ENCODE measurements around the gene RTTN. TPM values are rescaled to one million over a fixed set of nuclear protein-coding genes. Genes with fewer than 3 reads are reported as not detected.
A peak's percentile ranks its signal among the peaks of the same experiment; 100 is the strongest.

RTTN gene
- total RNA-seq, 1 donor from 2014 or later: 9.5 TPM

GRCh38 chr18:70197844-70198243, 7.6 kb downstream of the RTTN start:
- H3K27me3 ChIP-seq: no peaks in the 10 kb centered on the region
- no peak overlapping the region for H3K4me3 ChIP-seq
- no peak for DNase-seq (ENCODE audit: low spot score in 2 of 2)
- no peaks in the 10 kb centered on the region for H3K9me3 ChIP-seq
- no peaks in the 10 kb centered on the region for H3K4me1 ChIP-seq
- TF ChIP-seq CTCF (IDR thresholded peaks at IDR 0.05): no peak
- peaks cover 15 to 53% of the 10 kb centered on the region in 2 donors for H3K36me3 ChIP-seq
- intact Hi-C loops (cut with DNase I): loop anchor here (2.0 kb wide), 1 partner anchor 255 kb away; no protein-coding TSS in a partner anchor
- no peak overlapping the region for H3K27ac ChIP-seq

- no peaks in the 10 kb centered on the region for H3K27me3 ChIP-seq
- DNase-seq (ENCODE audit: low spot score in 2 of 2): no peak
- H3K27ac ChIP-seq: no peak overlapping the region
- H3K4me3 ChIP-seq: no peak overlapping the region
- TF ChIP-seq CTCF (IDR thresholded peaks at IDR 0.05): no peak
- peaks cover 18 to 62% of the 10 kb centered on the region in 2 donors for H3K36me3 ChIP-seq
- no peaks in the 10 kb centered on the region for H3K4me1 ChIP-seq
- H3K9me3 ChIP-seq: no peaks in the 10 kb centered on the region
- intact Hi-C loops (cut with DNase I): loop anchor here (2.0 kb wide), 1 partner anchor 256 kb away; no protein-coding TSS in a partner anchor
Measured at GRCh38 chr18:70197026-70197425, 8.5 kb downstream of the RTTN start.

GRCh38 chr18:70195852-70196434, 9.5 kb downstream of the RTTN start:
- Histone ChIP-seq H3K9me3 (no peaks in the 10 kb centered on the region), H3K27me3 (no peaks in the 10 kb centered on the region), H3K27ac (no peak overlapping the region), H3K4me3 (no peak overlapping the region), H3K4me1 (no peaks in the 10 kb centered on the region), H3K36me3 (peaks cover 20 to 69% of the 10 kb centered on the region in 2 donors)
- no peak for DNase-seq (ENCODE audit: low spot score in 2 of 2)
- intact Hi-C loops (cut with DNase I): loop anchor here (1.0 to 2.0 kb wide), 2 partner anchors 238 to 257 kb away; no protein-coding TSS in a partner anchor
- peak; percentile 45 to 70 (median 62) for TF ChIP-seq CTCF (IDR thresholded peaks at IDR 0.05)

- no peak overlapping the region for H3K27ac ChIP-seq
- no peak overlapping the region for H3K4me3 ChIP-seq
- no peak for DNase-seq (ENCODE audit: low spot score in 2 of 2)
- intact Hi-C loops (cut with DNase I): no loop called here
- H3K36me3 ChIP-seq: peaks cover 20 to 66% of the 10 kb centered on the region in 2 donors
- H3K9me3 ChIP-seq: no peaks in the 10 kb centered on the region
- TF ChIP-seq CTCF (IDR thresholded peaks at IDR 0.05): no peak
- no peaks in the 10 kb centered on the region for H3K27me3 ChIP-seq
- H3K4me1 ChIP-seq: no peaks in the 10 kb centered on the region
Measured at GRCh38 chr18:70195014-70195614, 10.4 kb downstream of the RTTN start.

- intact Hi-C loops (cut with DNase I): no loop called here
- no peak overlapping the region for H3K4me3 ChIP-seq
- H3K4me1 ChIP-seq: no peaks in the 10 kb centered on the region
- no peak overlapping the region for H3K27ac ChIP-seq
- H3K36me3 ChIP-seq: peaks cover 18 to 60% of the 10 kb centered on the region in 2 donors
- DNase-seq (ENCODE audit: low spot score in 2 of 2): no peak
- H3K27me3 ChIP-seq: no peaks in the 10 kb centered on the region
- no peak for TF ChIP-seq CTCF (IDR thresholded peaks at IDR 0.05)
- no peaks in the 10 kb centered on the region for H3K9me3 ChIP-seq
Measured at GRCh38 chr18:70194227-70194890, 11.1 kb downstream of the RTTN start.
